Colonic mucosa (tissue), 4 donors: ENCODE results near the gene POLE3. TPM values are rescaled to one million over a fixed set of nuclear protein-coding genes. Genes with fewer than 3 reads are reported as not detected.
"Not testable (repeated sequence)": the region's sequence is repeated elsewhere in the genome, so short reads cannot be mapped to it uniquely, and the experiment has no call there.

Source experiments
- DNase-seq: peaks from one replicate; pipeline ENCODE4 v3.0.0-alpha.2; 2020
- H3K27ac ChIP-seq: fragments of 200-600 bp; one replicate; pipeline ENCODE4 v1.8.0; 2021
- H3K27me3 ChIP-seq: fragments of 200-600 bp; one replicate; pipeline ENCODE4 v1.8.0; 2021
- H3K36me3 ChIP-seq: fragments of 200-600 bp; one replicate; pipeline ENCODE4 v1.8.0; 2021
- H3K4me1 ChIP-seq: fragments of 200-600 bp; one replicate; pipeline ENCODE4 v1.8.0; 2021; ENCODE audit warnings: mild to moderate bottlenecking
- H3K4me3 ChIP-seq: fragments of 200-600 bp; one replicate; pipeline ENCODE4 v1.8.0; 2021
- H3K9ac ChIP-seq, 2 donors: one replicate each; pipeline ENCODE4 v1.7.0; 2013; ENCODE audit warnings: control low read depth in 2 of 2, low read depth in 2 of 2, low read length in 2 of 2
- H3K9me3 ChIP-seq: fragments of 200-600 bp; one replicate; pipeline ENCODE4 v1.8.0; 2021
- intact Hi-C: fragments of 100-400 bp; cut with DNase I; formaldehyde crosslinking; loops from one replicate; pipeline ENCODE4 v1.14.1; 2022
- total RNA-seq, 2 donors: library from RNA; stranded (reverse); fragmentation: NEBNext Ultra II Directional in 1 of 2; extraction: Animal tissue kit (Norgen Biotek cat#: 25700) in 1 of 2; gene quantifications; one replicate each; pipeline ENCODE4 v1.2.1, GENCODE V29; 2021
- TF ChIP-seq, protein P1 (sequence below): fragments of 200-600 bp; IDR thresholded peaks from one replicate; pipeline ENCODE4 v1.8.0; 2022; ENCODE audit warnings: antibody characterized with exemption, mild to moderate bottlenecking
- donor health status: healthy.
- donor health status: DM: no; HTN: no; CAD: no.
- donor health status: DM: no; HTN: no; CAD: no.

POLE3 gene
- total RNA-seq, 2 donors from 2014 or later: 27.0 to 46.6 TPM

DNA sequence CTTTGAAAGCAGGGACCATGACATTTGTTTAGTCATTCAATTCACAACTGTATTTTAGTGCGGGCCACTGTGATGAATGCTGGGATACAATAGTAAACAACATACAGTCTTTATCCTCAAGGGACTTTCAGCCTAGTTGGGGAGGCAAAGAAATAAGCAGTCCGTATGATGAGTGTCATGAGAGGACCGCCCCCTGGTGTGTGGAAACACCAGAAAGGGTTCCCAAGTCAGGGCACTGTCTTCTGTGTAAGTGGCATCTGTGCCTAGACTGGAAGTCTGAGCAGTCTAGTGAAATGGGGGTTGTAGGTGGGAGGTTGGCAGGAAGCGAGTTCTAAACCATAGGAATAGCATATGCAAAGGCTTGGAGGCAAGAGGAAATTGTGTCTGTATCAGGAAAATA lies 6.9 kb upstream of the POLE3 start:
- Histone ChIP-seq H3K9ac (no peak overlapping the region), H3K36me3 (no peaks in the 10 kb centered on the region), H3K9me3 (no peaks in the 10 kb centered on the region), H3K27me3 (no peaks in the 10 kb centered on the region), H3K27ac (no peak overlapping the region), H3K4me1 (no peaks in the 10 kb centered on the region), H3K4me3 (no peak overlapping the region)
- intact Hi-C loops: no loop called here
- TF ChIP-seq, protein P1, sequence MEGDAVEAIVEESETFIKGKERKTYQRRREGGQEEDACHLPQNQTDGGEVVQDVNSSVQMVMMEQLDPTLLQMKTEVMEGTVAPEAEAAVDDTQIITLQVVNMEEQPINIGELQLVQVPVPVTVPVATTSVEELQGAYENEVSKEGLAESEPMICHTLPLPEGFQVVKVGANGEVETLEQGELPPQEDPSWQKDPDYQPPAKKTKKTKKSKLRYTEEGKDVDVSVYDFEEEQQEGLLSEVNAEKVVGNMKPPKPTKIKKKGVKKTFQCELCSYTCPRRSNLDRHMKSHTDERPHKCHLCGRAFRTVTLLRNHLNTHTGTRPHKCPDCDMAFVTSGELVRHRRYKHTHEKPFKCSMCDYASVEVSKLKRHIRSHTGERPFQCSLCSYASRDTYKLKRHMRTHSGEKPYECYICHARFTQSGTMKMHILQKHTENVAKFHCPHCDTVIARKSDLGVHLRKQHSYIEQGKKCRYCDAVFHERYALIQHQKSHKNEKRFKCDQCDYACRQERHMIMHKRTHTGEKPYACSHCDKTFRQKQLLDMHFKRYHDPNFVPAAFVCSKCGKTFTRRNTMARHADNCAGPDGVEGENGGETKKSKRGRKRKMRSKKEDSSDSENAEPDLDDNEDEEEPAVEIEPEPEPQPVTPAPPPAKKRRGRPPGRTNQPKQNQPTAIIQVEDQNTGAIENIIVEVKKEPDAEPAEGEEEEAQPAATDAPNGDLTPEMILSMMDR: no peak
- DNase-seq: no peak

GRCh38 chr9:113416149-113416721 lies 5.8 kb upstream of the POLE3 start:
- Histone ChIP-seq H3K4me1 (no peaks in the 10 kb centered on the region), H3K36me3 (no peaks in the 10 kb centered on the region), H3K4me3 (no peak overlapping the region), H3K9me3 (no peaks in the 10 kb centered on the region), H3K27me3 (no peaks in the 10 kb centered on the region), H3K9ac (no peak overlapping the region), H3K27ac (peak overlapping the region; percentile 29)
- intact Hi-C loops: no loop called here
- DNase-seq: no peak
- TF ChIP-seq, protein P1: no peak

DNA sequence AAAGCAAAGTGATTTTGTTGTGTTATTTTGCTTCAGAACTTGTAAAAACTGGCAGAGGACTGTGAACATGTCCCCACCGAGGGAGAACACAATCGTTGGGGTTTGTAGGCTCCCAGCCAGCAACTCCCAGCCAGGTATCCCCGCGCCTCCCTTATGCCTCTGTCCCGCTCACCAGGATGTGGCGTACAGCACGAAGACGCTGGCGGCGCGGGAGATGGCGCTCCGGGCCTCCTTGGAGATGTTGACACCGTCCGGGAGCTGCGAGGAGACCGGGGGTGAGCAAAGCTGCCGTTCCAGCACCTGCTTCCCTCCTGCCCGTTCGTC lies 630 bp downstream of the POLE3 start:
- Histone ChIP-seq H3K36me3 (no peaks in the 10 kb centered on the region), H3K9me3 (no peaks in the 10 kb centered on the region), H3K4me3 (peak overlapping the region; percentile 62), H3K27me3 (no peaks in the 10 kb centered on the region), H3K9ac (peak overlapping the region; percentile 76 to 94), H3K27ac (peak overlapping the region; percentile 90), H3K4me1 (peaks cover 3% of the 10 kb centered on the region)
- intact Hi-C loops: no loop called here
- no peak for DNase-seq
- TF ChIP-seq, protein P1: no peak

DNA sequence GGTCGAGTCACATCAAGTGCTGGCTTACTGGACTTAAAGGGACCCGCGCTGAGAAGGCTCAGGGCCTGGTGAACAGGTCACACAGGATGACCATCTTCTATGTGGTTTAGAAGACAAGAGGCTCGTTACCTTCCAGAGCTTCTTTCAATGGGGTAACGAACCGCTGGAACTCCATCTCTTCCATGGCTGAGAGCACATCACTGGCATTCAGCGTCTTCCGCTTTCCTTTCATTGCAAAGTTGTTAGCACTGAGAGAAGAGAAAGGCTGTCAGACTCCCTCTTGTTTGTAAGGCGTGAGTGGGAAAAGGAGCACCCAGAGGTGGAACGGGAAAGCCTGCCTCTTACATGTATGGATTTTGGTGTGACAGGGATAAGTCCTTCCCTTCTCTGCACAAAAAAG lies 994 bp downstream of the POLE3 start:
- TF ChIP-seq, protein P1: no peak
- peak overlapping the region; percentile 62 for H3K4me3 ChIP-seq
- H3K4me1 ChIP-seq: peaks cover 3% of the 10 kb centered on the region
- peak overlapping the region; percentile 90 for H3K27ac ChIP-seq
- H3K27me3 ChIP-seq: no peaks in the 10 kb centered on the region
- no peaks in the 10 kb centered on the region for H3K36me3 ChIP-seq
- DNase-seq: no peak
- H3K9me3 ChIP-seq: no peaks in the 10 kb centered on the region
- H3K9ac ChIP-seq: peak overlapping the region; percentile 76 to 94
- intact Hi-C loops: no loop called here

GRCh38 chr9:113406873-113407511 lies 3.5 kb downstream of the POLE3 start:
- intact Hi-C loops, H3K27ac ChIP-seq: not testable (repeated sequence)
- TF ChIP-seq, protein P1: peak; percentile 67

GRCh38 chr9:113406353-113406752 lies 4.1 kb downstream of the POLE3 start:
- H3K4me1 ChIP-seq, H3K27ac ChIP-seq, H3K36me3 ChIP-seq, DNase-seq, H3K4me3 ChIP-seq, H3K27me3 ChIP-seq, H3K9me3 ChIP-seq, intact Hi-C loops, H3K9ac ChIP-seq: not testable (repeated sequence)

More at GRCh38 chr9:113406873-113407511, 3.5 kb downstream of the POLE3 start:
- H3K9me3 ChIP-seq, H3K27me3 ChIP-seq, H3K4me3 ChIP-seq, H3K4me1 ChIP-seq, H3K36me3 ChIP-seq, H3K9ac ChIP-seq: not testable (repeated sequence)
- DNase-seq: peak; percentile 69
